Measurements from ENCODE around the gene INTS4.

GRCh38 chr11:77884186-77884828 lies 110.2 kb downstream of the INTS4 start:
- no peak for TF ChIP-seq CTCF (IDR thresholded peaks at IDR 0.05)
- TF ChIP-seq EZH2 (IDR thresholded peaks at IDR 0.05; ENCODE audit: borderline replicate concordance, insufficient read depth, low read depth, low read length, poor library complexity, severe bottlenecking): no peak

Measured in B cell (primary cell).